ENCODE measurements around the gene ECI1. TPM values are rescaled to one million over a fixed set of nuclear protein-coding genes. Genes with fewer than 3 reads are reported as not detected.

The ECI1 gene
- total and polyA plus RNA-seq, 2 of the 4 experiments (the other 2 are of a cell fraction), result 20.3 to 30.1 TPM

GRCh38 chr16:2287916-2288547 is 36.6 kb upstream of the ECI1 start:
- POLR2A ChIA-PET (ENCODE audit: unreplicated experiment), result no interaction called here
- Histone ChIP-seq H2BK15ac (ENCODE audit: low read depth, low read length) (no peak overlapping the region), H2BK20ac (ENCODE audit: low read depth, low read length) (no peak overlapping the region), H2BK120ac (ENCODE audit: low read depth, low read length) (no peak overlapping the region), H3K9ac (ENCODE audit: low read depth, low read length) (no peak overlapping the region), H4K5ac (ENCODE audit: low read depth, low read length) (no peak overlapping the region), H3K9me1 (ENCODE audit: insufficient read depth, low read length) (no peaks in the 10 kb centered on the region), H3K4ac (ENCODE audit: low read depth, low read length) (no peak overlapping the region), H3K36me3 (ENCODE audit: control insufficient read depth, insufficient read depth, low read length) (no peaks in the 10 kb centered on the region), H3K27me3 (ENCODE audit: control insufficient read depth, insufficient read depth, low read length) (peaks cover 18% of the 10 kb centered on the region), H4K91ac (ENCODE audit: insufficient read depth, low read depth, low read length) (no peak overlapping the region), H2AK9ac (replicated peaks; ENCODE audit: low read depth, low read length, poor library complexity) (no peak overlapping the region), H3K4me3 (ENCODE audit: insufficient read depth, low read depth, low read length) (no peak overlapping the region), H3K9me3 (ENCODE audit: control insufficient read depth, insufficient read depth, low read length) (no peaks in the 10 kb centered on the region), H3K4me1 (ENCODE audit: control insufficient read depth, insufficient read depth, low read length) (no peaks in the 10 kb centered on the region), H3K14ac (replicated peaks; ENCODE audit: low read depth, low read length) (no peak overlapping the region), H3K18ac (ENCODE audit: low read depth, low read length) (no peak overlapping the region), H3K4me2 (ENCODE audit: low read depth, low read length) (no peak overlapping the region), H2AFZ (replicated peaks; ENCODE audit: low read length, poor library complexity) (no peak overlapping the region), H3K56ac (ENCODE audit: extremely low read depth, insufficient read depth, low read length) (no peak overlapping the region), H2BK5ac (ENCODE audit: low read depth, low read length, poor library complexity, severe bottlenecking) (no peak overlapping the region), H3K79me1 (ENCODE audit: low read depth in 1 of 2, low read length in 2 of 2) (no peaks in the 10 kb centered on the region), H4K8ac (ENCODE audit: low read depth in 2 of 2, low read length in 2 of 2) (no peak overlapping the region), H3K23ac (ENCODE audit: low read depth, low read length) (no peak overlapping the region), H4K20me1 (ENCODE audit: insufficient read depth, low read length) (no peaks in the 10 kb centered on the region), H3K27ac (ENCODE audit: insufficient read depth, low read length) (no peak overlapping the region), H2AK5ac (ENCODE audit: low read depth, low read length) (no peak overlapping the region)
- ATAC-seq (ENCODE audit: low read depth) (no peak), DNase-seq (no peak)
- intact Hi-C loops (cut with micrococcal nuclease), result no loop called here
- in situ Hi-C loops (cut with MboI; ENCODE audit: low sequenced_read_pairs), result no loop called here
- 57% methylated on average over 16 of the region's 35 CpGs; no CpG with 5 or more reads in 1 of the 2 experiments for WGBS, 2 experiments (ENCODE audit: extremely low coverage in 2 of 2, insufficient read length in 1 of 2)
- TF ChIP-seq RCOR1 (IDR thresholded peaks at IDR 0.05; ENCODE audit: insufficient replicate concordance, low read length), result no peak
- CTCF ChIA-PET, result no interaction called here
- no TSS peak for BruUV-seq (replicated peaks)
- dilution Hi-C loops (cut with HindIII; ENCODE audit: low sequenced_read_pairs, unreplicated experiment), result no loop called here

Data from IMR-90 (cell line).